Left ventricle myocardium inferior (tissue), 1 donor: ENCODE measurements around the gene MALRD1. TPM values are rescaled to one million over a fixed set of nuclear protein-coding genes. Genes with fewer than 3 reads are reported as not detected.

Source experiments
- DNase-seq: peaks from one replicate; pipeline ENCODE4 v3.0.0-alpha.2; 2020
- H3K27ac ChIP-seq: fragments of 200-600 bp; replicated peaks from 2 replicates; pipeline ENCODE4 v1.8.0; 2021
- H3K27me3 ChIP-seq: fragments of 200-600 bp; 2 replicates; pipeline ENCODE4 v1.8.0; 2021; ENCODE audit warnings: low read depth
- H3K36me3 ChIP-seq: fragments of 200-600 bp; 2 replicates; pipeline ENCODE4 v1.8.0; 2021
- H3K4me1 ChIP-seq: fragments of 200-600 bp; 2 replicates; pipeline ENCODE4 v1.8.0; 2021
- H3K4me3 ChIP-seq: fragments of 200-600 bp; 2 replicates; pipeline ENCODE4 v1.8.0; 2021; ENCODE audit warnings: mild to moderate bottlenecking, moderate library complexity
- H3K9me3 ChIP-seq: fragments of 200-600 bp; replicated peaks from 2 replicates; pipeline ENCODE4 v1.8.0; 2021
- CTCF ChIP-seq: fragments of 200-600 bp; IDR thresholded peaks from 2 replicates; pipeline ENCODE4 v1.8.0; 2021; ENCODE audit warnings: antibody characterized with exemption, mild to moderate bottlenecking, borderline replicate concordance
- intact Hi-C: fragments of 100-400 bp; cut with micrococcal nuclease; formaldehyde crosslinking; loops from one replicate; pipeline ENCODE4 v1.11.0; 2022
- total RNA-seq: library from RNA; stranded (reverse); fragmentation: NEBNext Ultra II Directional; extraction: Animal tissue kit (Norgen Biotek cat#: 25700); gene quantifications from one replicate; pipeline ENCODE4 v1.2.1, GENCODE V29; 2021
- donor health status: DM: no; HTN: yes; CAD: no; lungs with severe emphysema.

MALRD1 gene
- total RNA-seq, 1 donor from 2014 or later, result 0.47 TPM

- intact Hi-C loops, result no loop called here
- Histone ChIP-seq H3K27ac (no peak overlapping the region), H3K36me3 (no peaks in the 10 kb centered on the region), H3K4me1 (no peaks in the 10 kb centered on the region), H3K4me3 (no peak overlapping the region), H3K27me3 (no peaks in the 10 kb centered on the region), H3K9me3 (no peaks in the 10 kb centered on the region)
- no peak for TF ChIP-seq CTCF
- DNase-seq, result no peak
Observed at GRCh38 chr10:19783721-19784120, 735.1 kb downstream of the MALRD1 start.
